HL-60/S4 treated with phorbol 12-myristate 13-acetate at 8.2 ng/mL for 4 days and 3 days (cell line): ENCODE measurements around the gene ESRP2.

Experiments used
- in situ Hi-C: fragments of 300-500 bp; cut with MboI; formaldehyde crosslinking; loops from 2 replicates; pipeline ENCODE4 v1.15.0; 2022; ENCODE audit warnings: low sequenced_read_pairs

The ESRP2 gene

DNA sequence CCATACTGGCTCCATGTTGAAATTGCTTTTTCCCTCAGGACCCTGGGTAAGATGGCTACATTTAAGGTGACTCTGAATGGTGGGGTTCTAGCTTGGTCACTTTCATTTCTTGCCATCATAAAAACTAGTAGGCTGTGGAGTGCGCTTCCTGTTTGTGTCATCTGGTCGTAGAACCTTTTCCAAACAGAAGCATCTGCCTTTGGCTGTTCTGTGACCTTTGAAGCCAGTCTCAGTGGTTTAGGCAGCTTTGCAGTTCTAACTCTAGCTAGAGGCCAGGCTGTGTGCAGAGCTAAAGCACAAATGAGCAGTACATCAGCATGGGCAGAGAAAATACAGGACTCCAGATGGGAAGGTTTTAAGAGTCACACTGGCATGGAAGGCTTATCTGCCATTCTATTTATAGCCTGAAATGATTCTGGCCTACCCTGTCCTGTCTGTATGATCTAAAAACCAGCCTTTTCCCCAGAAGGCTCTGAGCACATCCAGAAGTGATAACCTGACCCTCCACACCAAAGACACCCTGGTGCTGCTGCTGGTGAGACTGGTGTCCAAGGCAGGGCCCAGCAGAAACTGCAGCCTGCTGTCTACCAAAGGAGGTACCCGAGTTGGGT is 8.6 kb downstream of the ESRP2 start:
- in situ Hi-C loops, result no loop called here

DNA sequence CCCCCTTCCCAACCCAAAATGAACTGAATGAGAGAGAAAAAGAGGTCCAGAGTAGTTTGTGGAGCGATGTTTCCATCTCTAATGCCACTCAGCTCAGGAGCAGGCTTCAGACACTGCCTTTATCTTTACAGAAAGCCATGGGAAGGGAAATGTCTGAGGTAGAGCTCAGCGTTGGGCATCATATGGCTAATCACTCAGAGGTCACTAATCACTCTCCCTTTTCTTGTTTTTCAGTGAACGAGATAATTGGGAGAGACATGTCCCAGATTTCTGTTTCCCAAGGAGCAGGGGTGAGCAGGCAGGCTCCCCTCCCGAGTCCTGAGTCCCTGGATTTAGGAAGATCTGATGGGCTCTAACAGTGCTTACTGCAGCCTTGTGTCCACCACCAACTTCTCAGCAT is 9.8 kb downstream of the ESRP2 start:
- in situ Hi-C loops, result no loop called here

DNA sequence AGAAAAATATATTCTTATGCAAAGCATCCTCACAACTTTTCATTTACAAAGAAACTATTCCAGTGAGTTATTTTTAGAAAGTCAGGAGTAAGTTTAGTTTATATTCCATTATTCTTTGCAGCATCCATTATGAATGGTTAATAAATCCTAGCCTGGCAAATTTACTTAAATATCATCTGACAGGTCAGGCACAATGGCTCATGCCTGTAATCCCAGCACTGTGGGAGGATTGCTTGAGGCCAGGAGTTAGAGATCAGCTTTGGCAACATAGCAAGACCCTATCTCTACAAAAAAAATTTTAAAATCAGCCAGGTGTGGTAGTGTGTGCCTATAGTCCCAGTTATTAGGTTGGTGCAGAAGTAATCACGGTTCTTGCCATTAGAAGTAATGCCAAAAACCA is 12.9 kb downstream of the ESRP2 start:
- in situ Hi-C loops, result no loop called here

DNA sequence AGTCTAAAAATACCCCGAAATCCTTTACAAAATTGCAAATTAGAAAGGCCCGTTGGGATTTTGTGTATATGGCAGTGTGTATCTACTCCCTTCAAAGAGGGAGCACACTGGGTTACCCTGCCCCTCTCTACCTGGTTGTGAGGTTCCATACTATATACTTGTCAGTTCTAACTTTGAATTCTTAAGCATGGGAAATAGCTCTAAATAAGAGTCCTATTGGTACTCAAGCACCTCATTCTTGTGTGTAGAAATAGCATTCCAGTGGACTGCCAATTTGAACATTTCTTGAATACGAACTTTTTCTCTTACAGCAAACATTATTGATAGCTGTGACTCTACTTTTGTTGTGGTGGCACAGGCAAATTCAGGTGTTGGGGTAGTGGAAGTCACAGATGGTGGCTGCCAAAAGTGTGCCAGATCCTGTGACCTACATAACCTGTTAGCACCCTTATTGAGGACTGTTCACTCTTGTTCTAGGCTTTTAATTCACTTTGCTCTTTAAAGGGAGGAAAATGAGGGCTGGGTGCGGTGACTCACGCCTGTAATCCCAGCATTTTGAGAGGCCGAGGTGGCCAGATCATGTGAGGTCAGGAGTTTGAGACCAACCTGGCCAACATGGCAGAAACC is 16.1 kb downstream of the ESRP2 start:
- in situ Hi-C loops, result no loop called here

DNA sequence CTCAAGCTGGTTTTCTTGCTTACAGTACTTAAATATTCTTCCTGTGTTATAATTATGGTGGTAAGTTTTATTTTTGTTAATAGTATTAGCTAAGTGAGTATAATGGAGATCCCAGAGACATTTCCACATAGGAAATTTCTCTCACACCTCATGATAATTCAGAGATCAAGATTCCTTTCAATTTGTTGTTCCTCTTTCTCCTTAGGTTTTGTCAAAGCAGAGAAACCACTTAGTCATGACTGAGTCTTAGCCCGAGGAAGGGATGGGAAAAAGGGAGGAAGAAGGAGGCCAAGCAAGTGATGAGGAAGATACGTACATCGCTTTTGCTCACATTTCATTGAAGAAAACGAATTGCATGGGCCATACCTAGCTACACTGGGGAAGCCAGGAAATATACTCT is 18.4 kb downstream of the ESRP2 start:
- in situ Hi-C loops, result no loop called here

DNA sequence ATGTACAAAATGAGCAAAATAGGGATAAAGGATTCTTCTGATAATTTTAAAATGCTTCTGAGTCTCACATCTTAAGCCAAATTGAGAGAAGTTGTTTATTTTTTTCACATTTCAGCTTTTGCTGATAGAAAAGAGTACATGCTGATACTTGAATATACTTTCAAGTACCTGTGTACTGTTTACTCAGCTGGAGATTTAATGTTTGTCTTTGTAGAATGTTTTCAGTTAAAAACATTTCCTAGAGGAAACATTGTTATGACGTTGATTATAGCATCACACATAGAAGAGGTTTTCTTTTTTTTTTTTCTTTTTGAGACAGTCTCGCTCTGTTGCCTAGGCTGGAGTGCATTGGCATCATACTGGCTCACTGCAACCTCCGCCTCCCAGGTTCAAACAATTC is 19.7 kb downstream of the ESRP2 start:
- in situ Hi-C loops, result no loop called here

DNA sequence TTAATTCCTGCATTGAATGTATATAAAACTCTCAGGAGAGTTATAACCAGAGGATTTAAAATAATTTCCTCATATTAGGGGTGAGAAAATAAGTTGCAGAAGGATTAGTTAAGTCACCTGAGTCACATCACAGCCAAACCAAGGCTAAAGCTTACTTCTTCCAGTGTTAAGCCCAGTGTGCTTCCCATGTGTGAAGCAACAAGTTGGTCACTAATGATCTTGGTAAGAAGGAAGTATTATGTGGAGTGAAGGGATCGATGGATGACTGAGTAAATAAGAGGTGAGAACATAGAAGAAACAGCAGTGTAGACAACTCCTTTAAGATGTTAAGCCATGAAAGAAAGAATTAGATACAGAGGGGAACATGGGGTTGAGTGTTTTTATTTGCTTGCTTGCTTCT is 20.6 kb downstream of the ESRP2 start:
- in situ Hi-C loops, result no loop called here

DNA sequence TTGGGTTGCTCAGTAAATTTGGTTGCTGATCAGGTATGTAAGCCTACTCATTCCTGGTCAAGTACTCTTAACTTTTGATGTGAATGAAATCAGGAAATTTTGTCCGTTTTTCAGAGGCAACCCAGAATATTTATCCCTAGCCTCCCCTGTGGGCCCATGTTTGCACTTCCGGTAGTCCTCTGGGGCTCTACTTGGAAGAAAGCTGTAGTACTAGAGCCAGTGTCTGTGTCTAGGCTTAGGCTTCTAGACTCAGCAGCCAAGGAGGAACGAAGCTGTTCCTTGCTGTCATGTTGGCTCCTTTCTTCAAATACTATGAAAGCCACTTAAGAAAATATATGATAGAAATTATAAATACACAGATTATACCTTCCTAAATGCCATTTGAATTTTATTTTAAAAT is 21.2 kb downstream of the ESRP2 start:
- in situ Hi-C loops, result no loop called here

DNA sequence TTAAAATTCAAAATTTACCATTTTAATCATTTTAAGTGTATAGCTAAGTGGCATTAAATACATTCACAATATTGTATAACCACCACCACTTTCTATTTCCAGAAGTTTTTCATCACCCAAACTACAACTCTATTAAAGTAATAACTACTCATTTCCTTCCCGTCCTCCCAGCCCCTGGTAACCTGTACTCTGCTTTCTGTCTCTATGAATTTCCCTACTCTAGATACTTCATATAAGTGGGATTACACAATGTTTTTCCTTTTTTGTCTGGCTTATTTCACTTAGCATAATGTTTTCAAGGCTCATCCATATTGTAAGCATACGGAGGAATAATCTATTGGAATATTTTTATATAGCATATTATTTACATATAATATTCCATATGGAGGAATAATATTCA is 29.7 kb downstream of the ESRP2 start:
- in situ Hi-C loops, result no loop called here

DNA sequence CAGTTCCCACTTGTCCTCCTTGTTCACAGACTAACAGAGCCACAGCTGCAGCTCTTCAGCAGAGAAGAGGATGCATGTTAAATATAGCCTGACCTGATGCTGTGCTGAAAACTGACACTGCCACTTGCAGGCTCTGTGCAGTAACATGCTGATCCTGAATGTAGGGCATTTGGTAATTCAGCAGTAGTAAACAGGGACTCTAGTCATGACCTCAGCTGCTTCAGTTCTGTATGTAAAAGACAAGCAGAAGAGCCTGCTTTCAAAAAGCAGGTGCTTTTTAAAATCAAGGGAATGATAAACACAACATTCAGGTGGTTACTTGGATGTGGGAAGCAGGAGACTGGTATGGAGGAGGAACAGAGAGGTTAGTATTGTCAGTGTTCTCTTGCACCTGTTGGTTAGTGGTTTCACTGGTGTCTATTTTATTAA is 33.8 kb downstream of the ESRP2 start:
- in situ Hi-C loops, result no loop called here

DNA sequence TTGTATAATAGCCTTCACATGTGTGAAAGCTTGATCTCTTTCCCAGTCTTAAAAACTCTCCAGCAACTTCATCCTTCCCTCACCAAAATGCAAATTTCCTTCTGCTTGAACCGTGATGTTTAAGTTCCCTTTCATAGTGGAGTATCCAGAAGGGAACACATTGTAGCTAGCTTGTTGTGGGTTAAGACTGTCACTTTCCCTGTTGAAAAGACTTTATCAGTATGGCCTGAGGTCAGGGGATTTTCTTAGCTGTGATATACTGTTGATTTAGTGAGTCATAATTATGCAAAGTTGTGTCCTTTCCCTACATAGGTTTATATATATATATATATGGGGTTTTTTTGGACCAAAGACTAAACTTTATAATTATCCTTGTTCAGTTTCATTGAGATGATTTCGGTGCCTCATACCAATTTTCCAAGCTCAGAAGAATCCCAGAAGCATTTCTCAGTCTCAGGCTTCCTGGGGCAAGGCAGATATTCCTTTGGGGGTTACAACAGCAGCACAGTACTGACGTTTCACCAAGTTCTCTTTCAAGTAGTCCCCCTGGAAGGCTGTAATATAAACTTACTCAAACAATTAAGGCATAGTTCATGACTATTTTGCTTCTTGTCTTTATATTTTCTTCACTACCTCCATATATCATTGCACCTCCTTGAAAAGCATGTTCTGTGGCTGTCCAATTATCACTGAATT is 35.7 kb downstream of the ESRP2 start:
- in situ Hi-C loops, result no loop called here

DNA sequence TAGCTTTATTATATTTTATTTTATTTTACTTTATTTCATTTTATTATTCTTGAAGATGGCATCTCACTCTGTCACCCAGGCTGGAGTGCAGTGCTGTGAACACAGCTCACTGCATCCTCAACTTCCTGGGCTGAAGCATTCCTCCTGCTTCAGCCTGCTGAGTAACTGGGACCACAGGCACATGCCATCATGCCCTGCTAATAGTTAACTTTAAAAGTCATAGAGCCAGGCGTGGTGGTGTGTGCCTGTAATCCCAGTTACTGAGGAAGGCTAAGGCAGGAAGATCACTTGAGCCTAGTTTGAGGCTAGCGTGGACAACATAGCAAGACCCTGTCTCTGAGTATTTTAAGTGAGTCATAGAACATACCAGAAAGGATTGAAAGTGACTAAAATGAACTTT is 38.7 kb downstream of the ESRP2 start:
- in situ Hi-C loops, result no loop called here

DNA sequence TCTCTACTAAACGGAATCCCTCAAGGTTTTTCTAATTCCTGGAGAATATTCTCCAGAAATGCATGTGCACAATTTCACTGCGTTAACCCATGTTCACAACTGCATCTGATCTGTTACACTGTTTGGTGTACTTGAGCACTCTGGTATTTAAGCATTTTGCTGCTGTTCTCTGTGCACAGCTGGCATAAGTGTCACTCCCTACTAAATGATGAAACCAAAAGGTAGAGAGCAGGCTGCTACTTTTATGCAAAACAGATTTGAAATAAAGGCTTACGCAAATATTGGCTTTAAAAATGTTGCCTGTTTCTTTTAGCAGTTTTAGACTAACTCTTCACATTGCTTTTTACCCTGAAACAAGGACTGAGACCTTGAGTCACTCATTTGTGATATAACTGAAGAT is 41.7 kb downstream of the ESRP2 start:
- in situ Hi-C loops, result no loop called here

DNA sequence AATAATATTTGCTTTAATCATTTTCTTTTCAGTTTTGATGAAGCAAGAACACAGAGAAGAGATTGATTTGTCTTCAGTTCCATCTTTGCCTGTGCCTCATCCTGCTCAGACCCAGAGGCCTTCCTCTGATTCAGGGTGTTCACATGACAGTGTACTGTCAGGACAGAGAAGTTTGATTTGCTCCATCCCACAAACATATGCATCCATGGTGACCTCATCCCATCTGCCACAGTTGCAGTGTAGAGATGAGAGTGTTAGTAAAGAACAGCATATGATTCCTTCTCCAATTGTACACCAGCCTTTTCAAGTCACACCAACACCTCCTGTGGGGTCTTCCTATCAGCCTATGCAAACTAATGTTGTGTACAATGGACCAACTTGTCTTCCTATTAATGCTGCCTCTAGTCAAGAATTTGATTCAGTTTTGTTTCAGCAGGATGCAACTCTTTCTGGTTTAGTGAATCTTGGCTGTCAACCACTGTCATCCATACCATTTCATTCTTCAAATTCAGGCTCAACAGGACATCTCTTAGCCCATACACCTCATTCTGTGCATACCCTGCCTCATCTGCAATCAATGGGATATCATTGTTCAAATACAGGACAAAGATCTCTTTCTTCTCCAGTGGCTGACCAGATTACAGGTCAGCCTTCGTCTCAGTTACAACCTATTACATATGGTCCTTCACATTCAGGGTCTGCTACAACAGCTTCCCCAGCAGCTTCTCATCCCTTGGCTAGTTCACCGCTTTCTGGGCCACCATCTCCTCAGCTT is 45.0 kb downstream of the ESRP2 start:
- in situ Hi-C loops, result no loop called here

DNA sequence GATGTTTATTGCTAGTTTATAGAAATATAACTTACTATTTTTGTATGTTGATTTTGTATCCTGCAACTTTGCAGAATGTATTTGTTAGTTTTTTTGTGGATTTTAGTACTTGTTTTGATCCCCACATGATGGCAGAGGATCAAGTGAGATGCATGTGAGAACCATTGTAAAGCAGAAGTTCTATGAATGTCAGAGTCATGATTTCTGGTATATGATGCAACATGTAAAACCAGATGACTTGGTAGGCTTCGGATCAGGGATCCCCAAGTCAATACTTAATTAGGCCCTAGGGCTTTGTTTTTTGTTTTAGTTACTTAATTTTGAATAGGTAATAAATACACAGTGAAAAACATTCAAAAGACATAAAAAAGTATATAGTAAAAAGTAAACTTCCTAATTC is 45.8 kb downstream of the ESRP2 start:
- in situ Hi-C loops, result no loop called here

DNA sequence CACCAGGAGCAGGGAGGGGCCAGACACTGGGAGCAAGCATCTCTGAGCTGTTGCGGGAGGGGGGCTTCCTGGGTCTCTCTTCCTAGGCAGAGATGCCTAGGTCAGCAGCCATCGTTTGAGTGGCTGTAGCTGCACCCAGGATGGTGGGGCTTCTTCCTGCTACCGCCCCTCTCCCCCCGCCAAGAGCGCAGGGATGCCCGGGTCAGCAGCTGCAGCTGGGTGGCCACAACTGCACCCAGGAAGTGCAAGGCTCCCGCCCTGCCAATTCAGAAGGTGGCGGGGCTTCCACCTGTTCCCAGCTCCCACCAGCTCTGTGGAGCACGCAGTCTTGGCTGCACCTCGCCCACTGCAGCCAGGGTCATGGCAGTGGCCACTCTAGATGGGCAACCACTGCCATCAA is 47.8 kb downstream of the ESRP2 start:
- in situ Hi-C loops, result no loop called here

DNA sequence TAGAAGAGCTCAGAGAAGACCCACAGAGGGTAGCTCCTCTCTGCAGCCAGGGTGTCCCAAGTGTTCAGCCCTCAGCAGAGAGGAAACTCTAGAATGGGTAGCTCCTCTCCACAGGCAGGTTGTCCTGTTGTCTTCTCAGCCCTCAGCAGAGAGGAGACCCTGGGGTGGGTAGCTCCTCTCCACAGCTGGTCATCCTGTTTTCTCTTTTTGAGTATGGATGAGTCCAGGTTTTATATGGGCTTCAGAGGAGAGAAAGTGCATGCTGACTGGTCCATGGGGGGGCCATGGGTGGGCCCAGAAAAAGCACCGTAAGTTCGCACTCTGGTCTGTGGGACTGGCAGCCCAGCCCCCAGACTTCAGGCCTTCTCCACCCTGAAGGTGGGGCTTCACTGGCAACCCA is 48.4 kb downstream of the ESRP2 start:
- in situ Hi-C loops, result no loop called here

DNA sequence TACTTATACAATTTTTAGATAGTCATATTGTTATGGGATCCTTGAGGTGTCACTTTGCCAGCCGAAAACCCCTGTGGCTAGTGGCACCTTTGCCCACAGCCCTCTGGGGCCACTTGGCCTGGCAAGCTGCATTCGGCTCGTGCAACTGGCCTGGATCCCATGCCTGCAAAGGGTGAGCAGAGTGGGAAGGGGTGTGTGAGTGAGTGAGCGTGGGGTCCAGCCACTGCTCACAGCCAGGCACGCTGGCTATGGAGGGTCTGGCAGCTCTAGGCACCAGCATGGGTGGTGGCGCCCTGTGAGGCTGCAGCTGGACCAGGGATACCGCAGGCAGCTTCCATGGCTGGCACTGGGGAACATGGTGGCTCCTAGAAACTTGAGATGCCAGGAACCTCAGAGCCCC is 49.0 kb downstream of the ESRP2 start:
- in situ Hi-C loops, result no loop called here

DNA sequence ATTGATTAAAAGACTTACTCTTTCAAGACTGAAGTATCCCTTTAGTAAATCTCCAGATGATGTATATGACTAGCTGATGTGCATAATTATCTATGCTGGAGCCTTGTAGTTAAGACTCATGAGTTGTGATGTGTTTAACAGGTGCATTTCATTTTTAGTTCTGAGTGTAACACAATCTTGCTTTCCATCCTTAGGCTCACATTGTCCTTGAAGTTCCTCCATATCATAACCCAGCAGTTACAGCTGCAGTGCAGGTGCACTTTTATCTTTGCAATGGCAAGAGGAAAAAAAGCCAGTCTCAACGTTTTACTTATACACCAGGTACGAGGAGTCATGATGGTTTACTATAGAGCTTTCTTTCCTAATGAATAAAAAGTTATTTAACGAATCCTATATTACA is 52.9 kb downstream of the ESRP2 start:
- in situ Hi-C loops, result no loop called here

DNA sequence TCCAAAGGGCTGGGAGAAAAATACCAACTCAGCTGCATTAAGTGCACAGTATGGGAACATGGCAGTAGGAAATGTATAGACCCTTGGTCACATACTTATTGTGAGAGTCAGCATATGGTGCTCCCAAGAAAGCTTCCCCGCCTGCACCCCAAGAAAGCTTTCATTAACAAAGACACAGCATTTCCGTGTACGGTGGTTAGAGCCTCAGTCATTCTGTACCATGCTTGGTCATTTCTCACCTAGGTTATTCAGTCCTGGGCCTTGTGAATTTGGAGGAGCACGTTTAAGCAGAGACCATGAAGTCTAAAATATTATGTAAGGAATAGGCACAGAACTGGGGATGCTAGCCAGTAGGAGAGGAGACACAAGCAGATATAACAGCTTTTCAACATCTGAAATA is 56.1 kb downstream of the ESRP2 start:
- in situ Hi-C loops, result no loop called here

DNA sequence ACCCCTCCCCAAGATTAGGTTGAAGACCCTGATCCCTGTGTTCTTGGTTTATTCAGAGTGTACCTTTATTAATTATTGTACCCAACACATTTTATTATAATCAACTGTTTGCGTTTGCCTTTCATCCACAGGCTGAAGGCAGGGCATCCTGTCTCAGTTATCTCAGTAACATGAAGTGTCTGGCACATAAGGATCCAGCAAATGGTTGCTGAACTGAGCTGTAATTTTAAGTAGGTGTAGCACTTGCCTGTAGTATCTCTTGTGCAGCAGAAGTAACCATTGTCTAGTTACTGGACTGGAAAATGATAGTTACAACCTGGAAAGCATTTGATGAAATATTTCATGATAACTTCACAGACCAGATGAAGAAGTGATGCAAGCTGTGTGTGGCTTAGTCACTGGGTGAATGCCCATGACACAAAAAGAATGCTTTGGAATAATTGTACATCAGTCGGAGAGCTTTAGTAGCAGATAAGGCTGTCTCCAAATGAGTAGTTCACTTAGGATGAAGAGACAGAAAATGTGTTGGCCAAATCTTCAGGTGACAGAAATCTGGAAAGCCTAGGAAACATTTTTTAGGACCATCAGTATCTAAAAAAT is 56.6 kb downstream of the ESRP2 start:
- in situ Hi-C loops, result no loop called here
